GM18502 (cell line): Measurements from ENCODE around the gene SLC2A6.

ENCODE experiments used
- ATAC-seq: cut with Tn5 transposase; IDR thresholded peaks from one replicate; pipeline ENCODE4 v1.9.1; 2021; ENCODE audit warnings: mild to moderate bottlenecking; ENCODE audit not compliant: unreplicated experiment, poor library complexity

SLC2A6 gene

GRCh38 chr9:133499132-133499891 lies 20.4 kb upstream of the SLC2A6 start:
- no peak for ATAC-seq

DNA sequence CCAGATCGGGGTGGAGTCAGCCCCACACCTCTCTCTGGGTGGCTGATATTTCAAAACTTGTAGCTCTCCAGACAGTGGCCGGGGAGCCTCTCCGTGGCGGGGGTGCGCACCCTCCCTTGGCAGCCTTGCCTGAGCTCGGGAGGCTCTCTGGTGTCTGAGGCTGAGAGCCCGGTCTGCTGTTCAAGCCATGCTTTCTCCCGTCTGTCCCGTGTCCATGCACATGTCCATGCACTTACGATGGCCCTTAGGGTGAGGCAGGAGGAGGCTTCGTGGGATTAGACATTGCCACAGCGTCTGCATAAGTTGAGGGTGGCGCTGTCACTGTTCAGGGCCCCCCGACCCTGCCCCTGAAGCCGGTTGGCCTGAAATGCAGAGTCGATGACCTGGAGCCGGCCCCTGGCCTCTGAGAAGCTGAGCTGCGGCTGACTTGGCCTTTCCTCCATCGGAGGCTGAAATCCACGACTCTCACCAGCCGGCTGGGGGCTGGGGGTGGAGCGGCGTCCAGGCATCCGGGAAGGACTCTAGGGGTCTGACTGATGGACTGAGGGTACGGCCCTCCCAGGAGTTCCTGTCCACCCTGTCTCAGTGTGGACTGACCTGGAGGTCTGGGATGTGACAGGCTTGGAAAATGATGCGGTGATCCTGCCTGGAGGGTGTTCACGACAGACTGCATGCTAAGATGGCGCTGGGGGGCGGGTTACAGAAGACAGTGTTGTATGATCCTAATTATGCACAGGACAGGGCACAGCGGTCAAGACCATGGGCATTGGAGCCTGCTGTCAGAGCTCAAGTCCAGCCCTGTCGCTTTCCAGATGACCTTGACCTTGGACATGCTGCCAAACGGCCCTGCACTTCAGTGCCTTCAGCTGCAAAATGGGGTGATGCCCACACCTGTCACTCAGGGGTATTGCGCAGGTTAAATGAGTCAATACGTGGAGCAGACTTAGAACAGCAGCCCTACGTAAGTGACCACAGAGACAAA lies 18.3 kb upstream of the SLC2A6 start:
- ATAC-seq: no peak

GRCh38 chr9:133495327-133496293 lies 16.7 kb upstream of the SLC2A6 start:
- no peak for ATAC-seq

- ATAC-seq: no peak
Measured at GRCh38 chr9:133494636-133495326, 15.9 kb upstream of the SLC2A6 start.

DNA sequence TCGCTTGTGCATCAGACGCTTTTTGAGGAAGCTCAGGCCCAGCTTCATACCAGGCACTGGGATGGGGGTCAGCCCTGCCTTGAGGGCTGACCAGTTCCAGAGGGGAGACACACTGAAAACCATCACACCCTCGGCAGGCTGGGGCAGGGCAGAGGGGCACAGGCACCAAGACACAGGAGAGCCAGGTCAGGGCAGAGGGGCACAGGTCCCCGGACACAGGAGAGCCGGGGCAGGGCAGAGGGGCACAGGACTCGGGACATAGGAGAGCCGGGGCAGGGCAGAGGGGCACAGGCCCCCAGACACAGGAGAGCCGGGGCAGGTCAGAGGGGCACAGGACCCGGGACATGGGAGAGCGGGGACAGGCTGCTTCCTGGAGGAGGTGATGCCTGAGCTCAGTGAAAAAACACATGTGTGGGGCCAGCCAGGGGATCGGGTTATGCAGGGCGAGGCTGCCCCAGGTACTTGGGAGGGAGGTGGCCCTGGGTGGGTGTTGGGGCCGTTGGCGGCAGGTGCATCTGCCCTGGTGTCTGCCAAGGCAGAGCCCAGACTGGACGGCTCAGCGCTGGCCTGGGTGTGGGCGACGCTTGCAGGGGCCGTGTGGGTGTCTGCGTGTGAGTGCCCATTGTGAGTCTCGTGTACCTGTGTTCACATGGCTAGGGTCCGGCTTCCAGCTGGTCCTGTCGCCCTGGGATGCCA lies 15.1 kb upstream of the SLC2A6 start:
- ATAC-seq: no peak

GRCh38 chr9:133493428-133493827 lies 14.5 kb upstream of the SLC2A6 start:
- ATAC-seq: no peak

GRCh38 chr9:133492061-133493021 lies 13.4 kb upstream of the SLC2A6 start:
- no peak for ATAC-seq

DNA sequence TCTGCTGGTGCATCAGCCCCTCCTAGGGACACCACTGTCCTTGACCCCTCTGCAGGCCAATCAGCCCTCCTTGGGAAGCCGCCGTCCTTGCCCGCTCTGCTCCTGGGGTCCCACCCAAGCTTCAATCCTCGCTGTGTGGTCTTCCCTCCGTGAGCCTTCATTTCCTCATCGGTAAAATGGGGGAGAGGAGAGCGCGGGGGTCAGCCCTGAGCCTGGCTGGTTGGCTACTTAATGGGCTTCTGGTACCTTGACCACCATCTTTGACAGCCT lies 12.7 kb upstream of the SLC2A6 start:
- ATAC-seq: no peak

DNA sequence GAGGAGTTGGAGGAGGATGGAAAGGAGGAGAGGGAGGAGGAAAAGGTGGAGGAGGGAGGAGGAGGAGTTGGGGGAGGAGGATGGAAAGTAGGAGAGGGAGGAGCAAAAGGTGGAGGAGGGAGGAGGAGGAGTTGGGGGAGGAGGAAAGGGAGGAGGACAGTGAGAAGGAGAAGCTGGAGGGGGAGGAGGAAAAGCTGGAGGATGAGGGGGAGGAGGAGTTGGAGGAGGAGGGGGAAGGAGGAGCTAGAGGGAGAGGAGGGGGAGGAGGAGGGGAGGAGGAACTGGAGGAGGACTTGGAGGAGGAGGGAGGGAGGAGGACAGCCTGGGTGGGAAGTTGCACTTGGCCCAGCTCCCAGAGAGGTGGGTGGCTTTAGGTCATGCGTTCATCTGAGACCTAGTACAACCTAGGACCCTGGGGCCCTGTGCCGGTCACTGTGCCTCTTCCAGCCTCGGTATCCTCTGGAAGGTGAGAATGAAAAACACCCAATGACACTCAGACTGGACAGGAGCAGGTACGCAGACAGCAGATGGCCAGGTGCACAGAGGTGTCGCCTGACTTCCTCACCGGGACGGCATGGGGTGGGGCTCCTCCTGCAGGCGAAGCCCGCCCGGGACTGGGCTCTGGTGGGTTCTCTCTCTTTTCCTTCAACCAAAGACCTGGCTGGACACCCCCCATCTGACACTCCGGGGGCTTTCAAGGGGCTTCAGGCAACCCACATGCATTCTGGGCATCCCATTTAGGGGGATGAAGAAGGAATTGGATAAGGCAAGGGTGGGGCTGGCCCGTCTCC lies 12.2 kb upstream of the SLC2A6 start:
- ATAC-seq: no peak

DNA sequence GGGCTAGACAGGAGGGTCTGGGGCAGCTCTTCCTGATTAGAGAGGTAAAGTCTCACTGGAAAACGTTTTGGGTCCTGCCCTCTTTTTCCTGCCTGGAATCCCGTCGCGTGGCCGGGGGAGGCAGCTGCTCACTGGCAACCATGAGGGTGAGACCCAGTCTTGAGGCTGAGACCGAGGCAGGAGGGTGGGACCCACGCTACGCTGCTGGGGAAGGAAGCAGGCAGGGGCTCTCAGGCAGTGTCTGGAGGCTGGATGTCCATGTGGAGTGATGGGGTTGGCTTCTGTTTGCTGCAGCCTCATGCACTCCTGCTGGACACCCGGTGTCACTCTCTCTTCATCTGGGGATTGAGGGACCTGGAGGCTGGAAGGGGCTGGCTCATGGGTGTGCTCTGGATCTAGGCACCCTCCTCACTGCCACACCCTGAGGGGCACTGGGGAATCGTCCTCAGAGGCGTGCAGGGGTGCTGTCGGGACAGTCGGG lies 11.3 kb upstream of the SLC2A6 start:
- no peak for ATAC-seq

GRCh38 chr9:133489253-133490190 lies 10.6 kb upstream of the SLC2A6 start:
- ATAC-seq: no peak

GRCh38 chr9:133488686-133489252 lies 9.9 kb upstream of the SLC2A6 start:
- no peak for ATAC-seq

DNA sequence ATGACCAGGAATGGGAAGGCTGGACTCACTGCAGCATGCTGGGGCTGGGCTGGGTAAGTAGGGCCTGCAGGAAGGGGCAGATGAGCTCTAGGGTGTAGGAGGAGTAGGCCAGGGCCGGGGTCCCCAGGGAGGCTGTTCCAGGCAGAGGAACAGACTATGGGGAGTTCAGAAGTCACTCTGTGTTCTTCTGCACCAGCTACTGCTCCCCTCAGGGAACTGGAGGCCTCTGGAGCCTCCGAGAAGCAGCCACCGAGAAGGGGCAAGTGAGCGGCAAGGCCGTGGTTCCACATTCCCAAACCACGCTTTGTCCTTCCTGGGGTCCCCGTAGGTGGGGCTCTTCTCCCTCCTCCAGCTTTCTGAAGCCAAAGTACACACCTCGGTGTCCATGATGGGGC lies 8.4 kb upstream of the SLC2A6 start:
- no peak for ATAC-seq

- no peak for ATAC-seq
Measured at GRCh38 chr9:133485531-133486260, 6.8 kb upstream of the SLC2A6 start.
